PC-9 (cell line): ENCODE measurements around the gene ZFHX3. TPM values are rescaled to one million over a fixed set of nuclear protein-coding genes. Genes with fewer than 3 reads are reported as not detected.

Experiments used
- BruUV-seq: library from RNA; stranded (reverse); fragments of 400-500 nt; replicated peaks from 2 replicates; lab custom pipeline; 2021; lab: Mats Ljungman, UMichigan
- CTCF ChIA-PET: fragments of 300-600 bp; sonication (Branson Sonifier 250); formaldehyde crosslinking; loops from one replicate; lab custom pipeline; 2022; ENCODE audit warnings: antibody characterized with exemption; lab: Charles Lee
- POLR2A ChIA-PET: fragments of 300-600 bp; sonication (Branson Sonifier 250); formaldehyde crosslinking; loops from one replicate; lab custom pipeline; 2022; ENCODE audit warnings: antibody characterized with exemption; ENCODE audit not compliant: unreplicated experiment; lab: Charles Lee
- DNase-seq, 2 experiments: peaks; one replicate each; pipeline versions ENCODE4 v3.0.0 to v3.0.0-alpha.2; 2015 to 2022; ENCODE audit warnings: mixed read lengths in 1 of 2
- H2AFZ ChIP-seq: fragments of 200-600 bp; sonication (generic); 2 replicates; pipeline ENCODE4 v1.8.1; 2017; ENCODE audit warnings: antibody characterized with exemption
- H3F3A ChIP-seq: fragments of 200-600 bp; sonication (generic); 2 replicates; pipeline ENCODE4 v1.8.1; 2017; ENCODE audit warnings: antibody characterized with exemption, mild to moderate bottlenecking, low read depth; ENCODE audit not compliant: insufficient read depth
- H3K27ac ChIP-seq: fragments of 200-600 bp; sonication (generic); 2 replicates; pipeline ENCODE4 v1.6.1; 2016; ENCODE audit warnings: mixed run types
- H3K27me3 ChIP-seq: fragments of 200-600 bp; sonication (generic); 2 replicates; pipeline ENCODE4 v1.6.1; 2016; ENCODE audit warnings: low read depth, mixed run types; ENCODE audit not compliant: insufficient read depth
- H3K36me3 ChIP-seq: fragments of 200-600 bp; sonication (generic); 2 replicates; pipeline ENCODE4 v1.6.1; 2016; ENCODE audit warnings: low read depth, mixed run types
- H3K4me1 ChIP-seq: fragments of 200-600 bp; sonication (generic); replicated peaks from 2 replicates; pipeline ENCODE4 v1.6.1; 2016; ENCODE audit warnings: mixed run types; ENCODE audit not compliant: insufficient read depth
- H3K4me2 ChIP-seq: fragments of 200-600 bp; sonication (generic); 2 replicates; pipeline ENCODE4 v1.6.1; 2017; ENCODE audit warnings: mixed run types
- H3K4me3 ChIP-seq: fragments of 200-600 bp; sonication (generic); 2 replicates; pipeline ENCODE4 v1.6.1; 2016; ENCODE audit warnings: mixed run types
- H3K79me2 ChIP-seq: fragments of 200-600 bp; sonication (generic); 2 replicates; pipeline ENCODE4 v1.6.1; 2017; ENCODE audit warnings: low read depth, mixed run types
- H3K9me2 ChIP-seq: fragments of 200-600 bp; sonication (generic); 2 replicates; pipeline ENCODE4 v1.8.1; 2017; ENCODE audit warnings: mild to moderate bottlenecking; ENCODE audit not compliant: insufficient read depth
- H3K9me3 ChIP-seq: fragments of 200-600 bp; sonication (generic); 2 replicates; pipeline ENCODE4 v1.8.1; 2016; ENCODE audit warnings: low read depth; ENCODE audit not compliant: insufficient read depth
- H4K20me1 ChIP-seq: fragments of 200-600 bp; sonication (generic); 2 replicates; pipeline ENCODE4 v1.8.1; 2017; ENCODE audit not compliant: insufficient read depth
- CTCF ChIP-seq: fragments of 200-600 bp; sonication (generic); conservative IDR thresholded peaks from 2 replicates; pipeline ENCODE4 v1.6.1; 2017; ENCODE audit warnings: mixed run types, antibody characterized with exemption, mild to moderate bottlenecking, moderate library complexity
- EZH2 ChIP-seq: fragments of 200-600 bp; sonication (generic); IDR thresholded peaks from 2 replicates; pipeline ENCODE4 v1.8.0; 2017; ENCODE audit warnings: antibody characterized with exemption, low read depth
- intact Hi-C: fragments of 100-400 bp; cut with micrococcal nuclease; formaldehyde crosslinking; loops from one replicate; pipeline ENCODE4 v1.10.0; 2022; ENCODE audit not compliant: unreplicated experiment
- total RNA-seq: library from RNA; stranded (reverse); gene quantifications from 2 replicates; pipeline ENCODE4 v1.2.3, GENCODE V29; 2021

ZFHX3 gene
- total RNA-seq, 1 experiment from 2014 or later, result 23.1 TPM

- ChIA-PET CTCF (no interaction called here), POLR2A (no interaction called here)
- Histone ChIP-seq H3K9me3 (no peaks in the 10 kb centered on the region), H3K27ac (no peak overlapping the region), H4K20me1 (no peaks in the 10 kb centered on the region), H3K9me2 (no peaks in the 10 kb centered on the region; the same call in 1 of the 2 replicates), H3K79me2 (no peaks in the 10 kb centered on the region), H2AFZ (no peak overlapping the region), H3K4me2 (no peak overlapping the region), H3K4me1 (no peaks in the 10 kb centered on the region), H3F3A (no peaks in the 10 kb centered on the region), H3K4me3 (no peak overlapping the region), H3K27me3 (no peaks in the 10 kb centered on the region), H3K36me3 (peaks cover 6% of the 10 kb centered on the region; the same call in 1 of the 2 replicates)
- BruUV-seq, result no TSS peak
- intact Hi-C loops, result no loop called here
- no peak for DNase-seq
- TF ChIP-seq EZH2 (no peak), CTCF (no peak)
These were observed 247.3 kb downstream of the ZFHX3 start for GRCh38 chr16:72800524-72801161.

- DNase-seq, result no peak
- Histone ChIP-seq H3K9me2 (no peaks in the 10 kb centered on the region), H3K4me3 (no peak overlapping the region), H3K27me3 (no peaks in the 10 kb centered on the region), H4K20me1 (no peaks in the 10 kb centered on the region), H2AFZ (no peak overlapping the region), H3K79me2 (no peaks in the 10 kb centered on the region), H3K36me3 (peaks cover 6% of the 10 kb centered on the region; the same call in 1 of the 2 replicates), H3K4me2 (no peak overlapping the region), H3K9me3 (no peaks in the 10 kb centered on the region), H3F3A (no peaks in the 10 kb centered on the region), H3K27ac (no peak overlapping the region), H3K4me1 (no peaks in the 10 kb centered on the region)
- TF ChIP-seq CTCF, result no peak
- intact Hi-C loops, result no loop called here
- POLR2A ChIA-PET, result no interaction called here
- no TSS peak for BruUV-seq
- CTCF ChIA-PET, result no interaction called here
These were observed 249.7 kb downstream of the ZFHX3 start for GRCh38 chr16:72798264-72798663.

GRCh38 chr16:72797621-72798020, 250.3 kb downstream of the ZFHX3 start:
- no peak overlapping the region for H3K27ac ChIP-seq
- POLR2A ChIA-PET, result no interaction called here
- intact Hi-C loops, result no loop called here

More at GRCh38 chr16:72797621-72798020, 250.3 kb downstream of the ZFHX3 start:
- CTCF ChIA-PET, result no interaction called here
- Histone ChIP-seq H3K36me3 (peaks cover 6% of the 10 kb centered on the region; the same call in 1 of the 2 replicates), H4K20me1 (no peaks in the 10 kb centered on the region), H3K79me2 (no peaks in the 10 kb centered on the region), H3K4me3 (no peak overlapping the region), H3F3A (no peaks in the 10 kb centered on the region), H3K9me3 (no peaks in the 10 kb centered on the region), H3K4me2 (no peak overlapping the region), H2AFZ (no peak overlapping the region), H3K9me2 (no peaks in the 10 kb centered on the region), H3K4me1 (no peaks in the 10 kb centered on the region), H3K27me3 (no peaks in the 10 kb centered on the region)
- BruUV-seq, result no TSS peak
- no peak for DNase-seq
- no peak for TF ChIP-seq CTCF
- TF ChIP-seq EZH2, result no peak
